Activated T-cell treated with anti-CD3 and anti-CD28 coated beads for 48 hours (primary cell): ENCODE results near the gene GRIN2D.

Experiments used
- DNase-seq: peaks from one replicate; pipeline ENCODE4 v3.0.0-alpha.2; 2020; ENCODE audit warnings: low read depth

The GRIN2D gene

DNA sequence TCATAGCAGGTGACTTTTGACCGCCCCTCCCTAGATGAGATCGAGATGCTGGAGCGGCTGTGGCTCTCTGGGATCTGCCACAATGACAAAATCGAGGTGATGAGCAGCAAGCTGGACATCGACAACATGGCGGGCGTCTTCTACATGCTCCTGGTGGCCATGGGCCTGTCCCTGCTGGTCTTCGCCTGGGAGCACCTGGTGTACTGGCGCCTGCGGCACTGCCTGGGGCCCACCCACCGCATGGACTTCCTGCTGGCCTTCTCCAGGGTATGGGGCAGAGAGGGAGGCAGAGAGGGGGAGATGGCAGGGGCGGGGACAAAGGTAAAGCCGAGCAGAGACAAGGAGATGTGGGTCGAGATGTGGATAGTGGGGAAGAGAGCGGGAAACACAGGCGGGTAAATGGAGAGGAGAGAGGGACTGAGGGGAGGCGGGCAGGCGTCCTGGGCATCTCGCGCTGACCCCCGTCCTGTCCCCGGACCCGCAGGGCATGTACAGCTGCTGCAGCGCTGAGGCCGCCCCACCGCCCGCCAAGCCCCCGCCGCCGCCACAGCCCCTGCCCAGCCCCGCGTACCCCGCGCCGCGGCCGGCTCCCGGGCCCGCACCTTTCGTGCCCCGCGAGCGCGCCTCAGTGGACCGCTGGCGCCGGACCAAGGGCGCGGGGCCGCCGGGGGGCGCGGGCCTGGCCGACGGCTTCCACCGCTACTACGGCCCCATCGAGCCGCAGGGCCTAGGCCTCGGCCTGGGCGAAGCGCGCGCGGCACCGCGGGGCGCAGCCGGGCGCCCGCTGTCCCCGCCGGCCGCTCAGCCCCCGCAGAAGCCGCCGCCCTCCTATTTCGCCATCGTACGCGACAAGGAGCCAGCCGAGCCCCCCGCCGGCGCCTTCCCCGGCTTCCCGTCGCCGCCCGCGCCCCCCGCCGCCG is 48.9 kb downstream of the GRIN2D start:
- no peak for DNase-seq

- no peak for DNase-seq
Measured at GRCh38 chr19:48443256-48443655, 49.8 kb downstream of the GRIN2D start.
